Urinary bladder (tissue), 4 donors: ENCODE data around the gene ART4. TPM values are rescaled to one million over a fixed set of nuclear protein-coding genes. Genes with fewer than 3 reads are reported as not detected.

Source experiments
- DNase-seq: peaks from one replicate; pipeline ENCODE4 v3.0.0-alpha.2; 2015; ENCODE audit errors: extremely low spot score
- H3K27ac ChIP-seq: one replicate; pipeline ENCODE4 v1.5.1; 2013; ENCODE audit warnings: low read depth, mild to moderate bottlenecking, moderate library complexity
- H3K36me3 ChIP-seq: one replicate; pipeline ENCODE4 v1.6.1; 2013; ENCODE audit warnings: mild to moderate bottlenecking, moderate library complexity; ENCODE audit not compliant: insufficient read depth
- H3K4me1 ChIP-seq: one replicate; pipeline ENCODE4 v1.6.1; 2013; ENCODE audit warnings: mild to moderate bottlenecking, moderate library complexity; ENCODE audit not compliant: insufficient read depth
- H3K4me3 ChIP-seq: one replicate; pipeline ENCODE4 v1.5.1; 2013; ENCODE audit warnings: low read depth, low read length
- WGBS: extraction: QIAGEN DNeasy Blood & Tissue Kit; methylation state at CpG from one replicate; pipeline ENCODE4 v1.1.7; 2013; 5-methylcytosine and 5-hydroxymethylcytosine counted together
- polyA plus RNA-seq: library from polyadenylated mRNA; stranded (reverse); fragments of 200-250 nt; gene quantifications from one replicate; pipeline ENCODE4 v1.2.3, GENCODE V29; 2013
- total RNA-seq: library from RNA; depleted of rRNA; stranded (reverse); fragments of >200 nt; gene quantifications from one replicate; pipeline ENCODE4 v1.2.3, GENCODE V29; 2014
- donor health status: healthy with polysubstance abuse.
- donor health status: healthy.

Gene ART4
- total and polyA plus RNA-seq, 2 donors = 0.60 to 4.8 TPM

DNA sequence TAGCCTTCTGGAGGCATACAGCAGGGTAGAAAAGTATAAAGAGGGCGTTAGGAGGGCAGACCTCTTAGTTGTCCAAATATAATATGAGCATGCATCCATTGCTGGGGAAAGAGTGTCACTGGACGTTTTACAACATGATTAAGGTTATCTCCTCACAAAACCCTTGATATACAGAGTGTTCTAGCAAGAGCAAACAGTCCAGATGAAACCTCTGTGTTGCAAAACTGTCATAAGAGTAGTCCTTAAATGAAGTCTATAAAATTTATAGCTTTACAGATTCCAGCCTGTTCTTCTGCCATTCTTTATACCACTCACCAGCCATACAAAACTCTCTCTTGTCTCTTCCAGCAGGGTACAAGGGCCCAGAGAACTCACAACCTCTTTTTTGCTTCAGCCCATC lies 61.8 kb downstream of the ART4 start:
- H3K27ac ChIP-seq = no peak overlapping the region
- 47% methylated on average over 2 of the region's 2 CpGs for WGBS
- DNase-seq = no peak

DNA sequence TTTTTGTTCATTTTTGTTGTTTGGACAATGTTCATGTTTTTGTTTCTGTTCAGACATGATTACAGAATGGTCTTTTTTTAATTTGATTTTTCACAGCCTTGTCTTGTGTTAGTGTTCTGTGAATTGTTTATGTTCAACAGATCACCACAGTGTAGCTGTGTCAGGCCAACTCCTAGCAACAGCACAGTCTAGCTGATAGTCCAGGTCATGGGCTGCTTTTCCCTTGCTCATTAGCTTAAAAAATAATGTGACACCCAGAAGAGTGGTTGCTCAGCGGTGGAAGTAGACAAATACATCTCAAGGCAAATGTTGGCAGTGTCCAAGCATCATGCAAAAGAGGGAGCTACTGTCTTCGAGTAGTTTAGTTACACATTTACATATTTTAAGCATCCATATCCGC lies 62.5 kb downstream of the ART4 start:
- no peak overlapping the region for H3K4me3 ChIP-seq
- no peaks in the 10 kb centered on the region for H3K4me1 ChIP-seq
- no peak overlapping the region for H3K27ac ChIP-seq
- H3K36me3 ChIP-seq = no peaks in the 10 kb centered on the region
- no peak for DNase-seq
- 87% methylated on average over 3 of the region's 3 CpGs for WGBS

More for the DNA sequence above, 61.8 kb downstream of the ART4 start:
- Histone ChIP-seq H3K36me3 (no peaks in the 10 kb centered on the region), H3K4me3 (no peak overlapping the region), H3K4me1 (no peaks in the 10 kb centered on the region)

DNA sequence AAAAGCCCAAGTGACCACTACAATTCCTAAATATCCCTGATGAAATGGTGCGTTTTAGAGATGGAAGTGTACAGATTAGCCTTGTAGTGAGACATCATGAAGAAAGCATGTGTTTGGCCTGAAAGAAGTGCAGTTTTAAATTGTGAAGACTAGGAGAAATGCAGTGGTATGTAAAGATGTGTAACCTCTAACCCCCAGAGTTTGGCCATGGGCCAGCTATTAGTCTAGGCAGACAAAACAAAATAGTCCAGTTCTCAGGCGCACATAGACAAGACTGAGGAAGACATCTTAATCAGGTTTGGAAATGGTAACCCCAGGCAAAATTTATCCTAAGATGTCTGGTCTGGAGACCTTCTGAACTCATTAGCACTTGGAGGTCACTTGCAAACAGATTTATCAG lies 63.5 kb downstream of the ART4 start:
- DNase-seq = no peak
- Histone ChIP-seq H3K4me1 (no peaks in the 10 kb centered on the region), H3K36me3 (no peaks in the 10 kb centered on the region), H3K27ac (no peak overlapping the region), H3K4me3 (no peak overlapping the region)
- 89% methylated on average over 2 of the region's 2 CpGs for WGBS

DNA sequence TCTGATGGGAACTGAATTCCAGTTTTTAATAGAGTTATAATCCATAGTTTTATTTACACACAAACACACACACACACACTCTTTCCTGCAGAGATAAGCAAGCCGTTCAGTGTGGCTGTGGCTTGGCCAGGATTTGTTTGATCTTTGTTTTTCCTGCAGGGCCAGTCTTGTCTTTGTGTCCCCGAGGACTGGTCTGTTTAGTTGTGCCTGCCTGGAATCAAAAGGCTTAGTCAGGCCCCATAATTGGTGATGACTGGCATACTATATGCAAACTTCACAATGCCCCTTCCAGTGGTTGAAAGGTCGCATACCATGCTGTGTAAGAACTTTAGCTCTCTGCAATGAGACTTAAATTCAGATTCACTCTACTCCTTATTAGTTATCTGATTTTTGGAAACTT lies 66.1 kb downstream of the ART4 start:
- no peaks in the 10 kb centered on the region for H3K36me3 ChIP-seq
- no peak overlapping the region for H3K27ac ChIP-seq
- no peak overlapping the region for H3K4me3 ChIP-seq
- no peak for DNase-seq
- H3K4me1 ChIP-seq = no peaks in the 10 kb centered on the region
- 40% methylated on average over 3 of the region's 3 CpGs for WGBS

DNA sequence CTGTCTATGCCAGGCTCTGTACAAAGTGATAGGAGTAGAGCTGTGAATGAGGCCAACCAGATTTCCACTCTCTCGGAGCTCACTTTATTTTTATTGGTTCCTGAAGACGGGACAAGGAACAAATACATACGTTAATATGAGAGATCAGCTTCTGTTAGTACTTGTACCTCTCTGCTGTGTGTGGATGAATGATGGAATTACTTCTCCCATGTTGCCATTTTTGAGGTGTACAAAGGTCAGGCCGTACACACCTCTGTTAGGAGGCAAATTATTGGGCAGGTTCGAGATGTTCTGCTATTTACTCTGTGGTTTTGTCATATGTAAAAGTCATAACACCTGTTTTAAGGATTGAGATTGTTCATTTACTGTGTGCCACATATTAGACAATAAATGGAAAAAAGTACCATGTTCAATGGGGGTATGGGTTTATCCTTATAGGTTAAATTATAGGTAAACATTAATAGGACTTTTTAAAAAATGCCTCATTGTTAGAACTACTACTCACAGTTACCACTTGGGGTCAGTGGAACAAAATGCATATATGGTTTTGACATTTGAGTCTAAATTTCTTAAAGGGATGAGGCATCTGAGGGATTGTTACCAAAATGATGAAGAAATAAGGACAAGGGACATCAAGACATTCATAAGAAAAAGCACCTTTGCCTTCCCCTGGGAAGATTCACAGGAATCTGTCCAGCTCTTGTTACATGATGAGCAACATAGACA lies 66.9 kb downstream of the ART4 start:
- Histone ChIP-seq H3K4me3 (no peak overlapping the region), H3K4me1 (no peaks in the 10 kb centered on the region), H3K27ac (no peak overlapping the region), H3K36me3 (no peaks in the 10 kb centered on the region)
- WGBS = 60% methylated on average over 5 of the region's 5 CpGs
- no peak for DNase-seq

DNA sequence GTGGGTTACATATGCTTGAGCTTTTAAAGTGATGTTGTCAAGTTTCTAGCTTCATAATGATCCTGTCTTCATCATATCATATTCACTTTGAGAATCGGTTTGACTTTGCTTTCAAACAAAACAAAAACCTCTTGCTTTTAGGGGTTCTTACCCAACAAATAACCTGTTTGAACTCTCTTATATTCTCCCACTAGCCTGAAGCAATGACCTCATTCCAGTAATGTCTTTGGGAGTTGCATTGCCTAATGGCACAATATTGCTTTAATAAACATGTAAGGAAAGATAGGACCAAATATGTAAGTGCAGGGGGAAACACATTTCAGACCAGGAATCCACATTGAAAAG lies 67.7 kb downstream of the ART4 start:
- 29% methylated on average over 1 of the region's 1 CpG for WGBS
- H3K4me1 ChIP-seq = no peaks in the 10 kb centered on the region
- H3K36me3 ChIP-seq = no peaks in the 10 kb centered on the region
- peak overlapping the region; percentile 98 for H3K27ac ChIP-seq
- peak overlapping the region; percentile 62 for H3K4me3 ChIP-seq
- DNase-seq = no peak

Other genes with a start within 250 kb of the ART4 start
- not detected for gene GUCY2C, start 146.9 kb downstream of the ART4 start, total RNA-seq
- not detected for gene GUCY2C, start 146.9 kb downstream of the ART4 start, polyA plus RNA-seq
- 32.9 TPM for gene WBP11, start 40.0 kb downstream of the ART4 start, total RNA-seq
- 27.7 TPM for gene WBP11, start 40.0 kb downstream of the ART4 start, polyA plus RNA-seq
- gene C12orf60, start 39.9 kb downstream of the ART4 start, total RNA-seq = 3.6 TPM
- gene C12orf60, start 39.9 kb downstream of the ART4 start, polyA plus RNA-seq = 1.0 TPM
- 5.0 TPM for gene SMCO3, start 29.3 kb downstream of the ART4 start, total RNA-seq
- gene SMCO3, start 29.3 kb downstream of the ART4 start, polyA plus RNA-seq = 0.20 TPM
- gene MGP, start 42.3 kb upstream of the ART4 start, total RNA-seq = 487 TPM
- gene MGP, start 42.3 kb upstream of the ART4 start, polyA plus RNA-seq = 596 TPM
- 27.3 TPM for gene ERP27, start 95.0 kb upstream of the ART4 start, total RNA-seq
- 1.8 TPM for gene ERP27, start 95.0 kb upstream of the ART4 start, polyA plus RNA-seq
- 56.6 TPM for gene ARHGDIB, start 118.1 kb upstream of the ART4 start, total RNA-seq
- 127 TPM for gene ARHGDIB, start 118.1 kb upstream of the ART4 start, polyA plus RNA-seq
- not detected for gene PDE6H, start 129.5 kb upstream of the ART4 start, total RNA-seq
- gene PDE6H, start 129.5 kb upstream of the ART4 start, polyA plus RNA-seq = not detected